ENCODE measurements around the gene EXOC3L2. TPM values are rescaled to one million over a fixed set of nuclear protein-coding genes. Genes with fewer than 3 reads are reported as not detected.
"Not testable (repeated sequence)": the region's sequence is repeated elsewhere in the genome, so short reads cannot be mapped to it uniquely, and the experiment has no call there.

The EXOC3L2 gene
- total RNA-seq, 1 donor = not detected

GRCh38 chr19:45271098-45271734 is 26.0 kb upstream of the EXOC3L2 start:
- TF ChIP-seq CTCF (IDR thresholded peaks at IDR 0.05; ENCODE audit: insufficient read depth, low read depth, low read length) = no peak

GRCh38 chr19:45269939-45270338 is 24.7 kb upstream of the EXOC3L2 start:
- not testable (repeated sequence) for H3K4me3 ChIP-seq (ENCODE audit: low read depth, low read length); DNase-seq (ENCODE audit: low read depth)

More at GRCh38 chr19:45271098-45271734, 26.0 kb upstream of the EXOC3L2 start:
- no peak overlapping the region for H3K4me3 ChIP-seq (ENCODE audit: low read depth, low read length)
- no peak for DNase-seq (ENCODE audit: low read depth)

GRCh38 chr19:45267296-45267695 is 22.1 kb upstream of the EXOC3L2 start:
- no peak for DNase-seq (ENCODE audit: low read depth)
- no peak overlapping the region for H3K4me3 ChIP-seq (ENCODE audit: low read depth, low read length)
- TF ChIP-seq CTCF (IDR thresholded peaks at IDR 0.05; ENCODE audit: insufficient read depth, low read depth, low read length) = no peak

- H3K4me3 ChIP-seq (ENCODE audit: low read depth, low read length) = no peak overlapping the region
- DNase-seq (ENCODE audit: low read depth) = no peak
- TF ChIP-seq CTCF (IDR thresholded peaks at IDR 0.05; ENCODE audit: insufficient read depth, low read depth, low read length) = no peak
Observed at GRCh38 chr19:45265375-45265774, 20.2 kb upstream of the EXOC3L2 start.

GRCh38 chr19:45264781-45265317 is 19.6 kb upstream of the EXOC3L2 start:
- TF ChIP-seq CTCF (IDR thresholded peaks at IDR 0.05; ENCODE audit: insufficient read depth, low read depth, low read length) = no peak
- no peak overlapping the region for H3K4me3 ChIP-seq (ENCODE audit: low read depth, low read length)
- DNase-seq (ENCODE audit: low read depth) = no peak

- H3K4me3 ChIP-seq (ENCODE audit: low read depth, low read length) = no peak overlapping the region
- DNase-seq (ENCODE audit: low read depth) = no peak
- no peak for TF ChIP-seq CTCF (IDR thresholded peaks at IDR 0.05; ENCODE audit: insufficient read depth, low read depth, low read length)
Observed at GRCh38 chr19:45263013-45263412, 17.8 kb upstream of the EXOC3L2 start.

- no peak for DNase-seq (ENCODE audit: low read depth)
Observed at GRCh38 chr19:45262570-45262969, 17.4 kb upstream of the EXOC3L2 start.

More at GRCh38 chr19:45262570-45262969, 17.4 kb upstream of the EXOC3L2 start:
- no peak overlapping the region for H3K4me3 ChIP-seq (ENCODE audit: low read depth, low read length)
- no peak for TF ChIP-seq CTCF (IDR thresholded peaks at IDR 0.05; ENCODE audit: insufficient read depth, low read depth, low read length)
